ENCODE measurements around the gene TNFRSF6B.
"Not testable (repeated sequence)": the region's sequence is repeated elsewhere in the genome, so short reads cannot be mapped to it uniquely, and the experiment has no call there.

Gene TNFRSF6B

GRCh38 chr20:63659370-63659769, 37.1 kb upstream of the TNFRSF6B start:
- TF ChIP-seq, protein P1, sequence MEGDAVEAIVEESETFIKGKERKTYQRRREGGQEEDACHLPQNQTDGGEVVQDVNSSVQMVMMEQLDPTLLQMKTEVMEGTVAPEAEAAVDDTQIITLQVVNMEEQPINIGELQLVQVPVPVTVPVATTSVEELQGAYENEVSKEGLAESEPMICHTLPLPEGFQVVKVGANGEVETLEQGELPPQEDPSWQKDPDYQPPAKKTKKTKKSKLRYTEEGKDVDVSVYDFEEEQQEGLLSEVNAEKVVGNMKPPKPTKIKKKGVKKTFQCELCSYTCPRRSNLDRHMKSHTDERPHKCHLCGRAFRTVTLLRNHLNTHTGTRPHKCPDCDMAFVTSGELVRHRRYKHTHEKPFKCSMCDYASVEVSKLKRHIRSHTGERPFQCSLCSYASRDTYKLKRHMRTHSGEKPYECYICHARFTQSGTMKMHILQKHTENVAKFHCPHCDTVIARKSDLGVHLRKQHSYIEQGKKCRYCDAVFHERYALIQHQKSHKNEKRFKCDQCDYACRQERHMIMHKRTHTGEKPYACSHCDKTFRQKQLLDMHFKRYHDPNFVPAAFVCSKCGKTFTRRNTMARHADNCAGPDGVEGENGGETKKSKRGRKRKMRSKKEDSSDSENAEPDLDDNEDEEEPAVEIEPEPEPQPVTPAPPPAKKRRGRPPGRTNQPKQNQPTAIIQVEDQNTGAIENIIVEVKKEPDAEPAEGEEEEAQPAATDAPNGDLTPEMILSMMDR (IDR thresholded peaks at IDR 0.05; ENCODE audit: borderline replicate concordance, insufficient read depth, low read depth, low read length) = no peak
- peak overlapping the region; percentile 59 for H3K4me3 ChIP-seq (ENCODE audit: low read depth, low read length)

- not testable (repeated sequence) for H3K4me3 ChIP-seq (ENCODE audit: low read depth, low read length)
These were observed 36.3 kb upstream of the TNFRSF6B start for GRCh38 chr20:63660174-63660573.

- H3K4me3 ChIP-seq (ENCODE audit: low read depth, low read length) = no peak overlapping the region
- TF ChIP-seq, protein P1 (IDR thresholded peaks at IDR 0.05; ENCODE audit: borderline replicate concordance, insufficient read depth, low read depth, low read length) = no peak
These were observed 35.8 kb upstream of the TNFRSF6B start for GRCh38 chr20:63660622-63661021.

GRCh38 chr20:63661108-63661507, 35.3 kb upstream of the TNFRSF6B start:
- no peak overlapping the region for H3K4me3 ChIP-seq (ENCODE audit: low read depth, low read length)
- TF ChIP-seq, protein P1 (IDR thresholded peaks at IDR 0.05; ENCODE audit: borderline replicate concordance, insufficient read depth, low read depth, low read length) = no peak

DNA sequence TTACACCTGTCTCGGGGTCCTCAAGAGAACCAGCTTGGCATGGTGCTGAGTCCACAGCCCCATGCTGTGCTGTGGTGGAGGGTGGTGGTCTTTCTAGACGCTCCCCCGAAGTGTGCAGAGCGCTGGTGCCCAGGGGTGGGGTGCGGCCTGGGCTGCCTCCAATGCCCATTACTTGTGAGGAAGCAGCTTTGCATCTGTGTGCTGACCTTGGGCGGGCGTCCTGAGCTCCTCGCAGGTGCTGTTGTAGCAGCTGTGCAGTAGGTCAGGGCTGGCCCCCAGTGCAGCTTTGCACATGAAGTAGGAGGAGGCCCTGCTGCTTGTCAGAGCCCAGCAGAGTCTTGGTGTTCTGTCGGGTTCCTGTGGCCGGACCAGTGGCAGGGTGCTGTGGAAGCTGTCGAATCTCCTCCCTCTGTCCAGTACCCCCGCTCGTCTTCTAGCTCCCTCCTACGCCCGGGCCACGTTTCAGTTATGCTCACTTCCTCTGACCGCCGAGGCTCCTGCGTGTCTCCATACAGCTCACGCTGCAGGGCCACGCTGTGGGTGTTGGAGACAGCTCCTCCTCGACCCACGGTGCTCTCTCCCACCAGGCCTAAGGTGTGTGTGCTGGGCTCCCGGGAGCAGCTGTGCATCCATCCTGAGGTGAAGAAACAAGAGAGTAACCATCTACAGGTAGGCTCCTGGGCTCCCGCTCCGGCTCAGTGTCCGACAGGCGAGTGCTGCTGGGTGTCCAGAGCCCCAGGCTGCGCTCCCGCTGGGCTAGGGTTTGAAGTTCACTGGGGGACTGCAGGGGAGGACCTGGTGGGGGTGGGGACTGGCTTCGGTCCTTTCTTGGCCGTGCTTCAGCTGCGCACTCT, 34.3 kb upstream of the TNFRSF6B start:
- TF ChIP-seq, protein P1 (IDR thresholded peaks at IDR 0.05; ENCODE audit: borderline replicate concordance, insufficient read depth, low read depth, low read length) = no peak
- no peak overlapping the region for H3K4me3 ChIP-seq (ENCODE audit: low read depth, low read length)

DNA sequence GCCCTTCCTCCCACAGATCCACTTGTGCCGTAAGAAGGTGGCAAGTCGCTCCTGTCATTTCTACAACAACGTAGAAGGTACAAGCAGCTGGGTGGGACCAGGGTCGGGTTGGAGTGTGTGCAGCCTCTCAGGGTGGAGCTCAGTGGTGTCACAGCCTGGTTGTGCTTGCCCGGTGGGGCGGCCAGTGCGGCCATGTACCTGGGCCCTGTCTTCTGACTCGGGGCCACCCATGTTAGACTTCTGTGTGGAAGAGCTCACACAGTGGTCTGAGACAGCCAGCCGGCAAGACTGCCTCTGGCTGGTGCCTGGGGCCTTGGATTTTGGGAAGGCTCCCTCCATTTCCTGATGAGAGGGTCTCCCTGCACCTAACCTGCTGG, 33.7 kb upstream of the TNFRSF6B start:
- TF ChIP-seq, protein P1 (IDR thresholded peaks at IDR 0.05; ENCODE audit: borderline replicate concordance, insufficient read depth, low read depth, low read length) = no peak
- no peak overlapping the region for H3K4me3 ChIP-seq (ENCODE audit: low read depth, low read length)

DNA sequence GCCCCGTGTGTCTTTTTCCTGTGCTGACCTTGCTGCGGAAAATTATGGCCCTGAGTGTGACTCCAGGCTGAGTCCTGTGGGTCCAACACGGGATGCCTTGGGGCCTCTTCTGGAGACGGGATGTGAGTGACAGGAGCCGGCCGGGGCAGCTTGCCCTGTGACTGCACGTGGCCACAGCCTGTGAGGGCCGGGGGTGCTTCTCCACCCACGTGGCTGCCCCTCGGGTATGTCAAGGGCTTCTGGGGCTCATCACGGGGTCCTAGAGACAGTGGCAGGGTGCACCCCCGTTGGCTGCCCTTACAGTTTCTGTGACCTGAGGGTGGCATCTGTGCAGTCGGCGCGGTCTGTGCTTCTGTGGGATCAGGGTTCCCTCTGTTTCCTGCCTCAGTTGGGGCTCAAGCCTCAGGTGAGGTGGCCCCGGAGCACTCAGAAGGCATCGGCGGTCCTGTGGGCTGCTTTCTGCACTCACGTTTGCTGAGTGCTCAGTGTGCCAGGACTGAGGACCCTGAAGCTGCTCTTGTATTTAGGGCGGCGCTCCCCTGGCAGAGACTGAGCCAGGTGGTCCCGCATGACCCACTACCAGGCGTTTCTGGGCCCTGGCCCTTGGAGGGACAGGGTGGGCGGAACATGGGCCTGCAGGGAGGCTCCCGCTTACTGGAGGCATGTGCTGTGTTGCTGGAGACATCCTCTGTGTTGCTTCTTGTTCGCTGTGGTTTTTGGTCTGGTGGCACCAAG, 33.0 kb upstream of the TNFRSF6B start:
- H3K4me3 ChIP-seq (ENCODE audit: low read depth, low read length) = no peak overlapping the region
- TF ChIP-seq, protein P1 (IDR thresholded peaks at IDR 0.05; ENCODE audit: borderline replicate concordance, insufficient read depth, low read depth, low read length) = no peak

Measured in GM12875 (cell line).